GM18907 (cell line): ENCODE measurements around the gene HNRNPU.

Experiments
- ATAC-seq: cut with Tn5 transposase; IDR thresholded peaks from one replicate; pipeline ENCODE4 v1.9.1; 2021; ENCODE audit warnings: mild to moderate bottlenecking, moderate library complexity; ENCODE audit not compliant: unreplicated experiment

The HNRNPU gene

DNA sequence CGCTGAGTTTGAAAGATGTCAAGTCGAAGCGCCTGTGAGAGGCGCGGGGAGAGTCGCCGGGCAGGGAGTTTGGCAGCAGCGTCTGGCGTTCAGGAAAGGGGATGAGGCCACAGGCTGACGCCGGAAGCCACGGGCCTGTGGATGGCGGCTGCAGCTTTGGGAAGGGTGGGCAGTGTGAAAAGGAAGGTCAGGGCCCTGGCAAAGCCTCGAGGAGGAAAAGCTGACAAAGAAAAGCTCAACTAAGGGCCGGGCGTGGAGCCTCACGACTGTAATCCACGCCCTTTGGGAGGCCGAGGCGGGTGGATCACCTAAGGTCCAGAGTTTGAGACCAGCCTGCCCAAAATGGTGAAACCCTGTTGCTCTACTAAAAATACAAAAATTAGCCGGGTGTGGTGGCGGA lies 54.1 kb downstream of the HNRNPU start:
- no peak for ATAC-seq

DNA sequence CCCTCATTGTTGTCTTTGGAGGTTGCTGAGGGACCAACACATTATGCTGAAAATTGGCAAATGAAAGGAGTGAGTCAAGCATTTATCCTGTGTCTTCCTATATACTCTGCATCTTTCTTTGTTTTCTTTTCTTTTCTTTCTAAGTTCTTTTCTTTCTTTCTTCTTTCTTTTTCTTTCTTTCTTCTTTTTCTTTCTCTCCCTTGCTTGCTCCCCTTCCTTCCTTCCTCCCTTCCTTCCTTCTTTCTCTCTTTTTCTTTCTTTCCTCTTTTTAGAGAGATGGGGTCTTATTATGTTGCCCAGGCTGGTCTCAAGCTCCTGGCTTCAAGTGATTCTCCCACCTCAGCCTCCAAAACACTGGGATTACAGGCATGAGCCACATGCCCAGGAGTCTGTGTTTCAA lies 57.2 kb downstream of the HNRNPU start:
- ATAC-seq: no peak

- ATAC-seq: no peak
Measured at GRCh38 chr1:244804841-244805240, 59.5 kb downstream of the HNRNPU start.

GRCh38 chr1:244802556-244803239 lies 61.6 kb downstream of the HNRNPU start:
- ATAC-seq: no peak

- peak; percentile 46 for ATAC-seq
Measured at GRCh38 chr1:244802041-244802440, 62.3 kb downstream of the HNRNPU start.

DNA sequence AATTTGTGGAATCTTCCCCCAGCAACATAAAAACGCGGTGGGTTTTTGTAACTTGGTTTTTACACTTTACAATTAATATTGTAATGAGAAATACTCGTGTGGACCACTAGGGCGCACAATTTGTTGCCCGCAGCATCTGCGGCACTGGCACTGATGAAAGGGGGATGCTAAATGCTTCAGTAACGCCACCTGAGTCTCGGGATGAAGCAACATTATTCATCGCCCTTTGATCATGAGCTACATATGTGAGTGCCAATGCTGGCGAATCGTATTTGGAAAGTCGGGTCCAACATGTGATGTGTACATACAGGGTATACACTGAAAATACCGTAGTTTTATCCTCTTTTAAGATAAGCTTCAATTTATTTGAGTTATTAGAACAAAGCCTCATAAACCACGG lies 63.1 kb downstream of the HNRNPU start:
- peak; percentile 71 for ATAC-seq

GRCh38 chr1:244800821-244801220 lies 63.5 kb downstream of the HNRNPU start:
- ATAC-seq: no peak
